Activated CD8-positive, alpha-beta memory T cell treated with anti-CD3 and anti-CD28 coated beads for 1 hour (primary cell): ENCODE measurements around the gene PSMC5.
"Not testable (repeated sequence)": the region's sequence is repeated elsewhere in the genome, so short reads cannot be mapped to it uniquely, and the experiment has no call there.

Experiments used
- DNase-seq, 2 donors: peaks; one replicate each; pipeline ENCODE4 v3.0.0-alpha.2; 2020; ENCODE audit warnings: low read depth in 1 of 2; ENCODE audit errors: extremely low read depth in 1 of 2

PSMC5 gene

GRCh38 chr17:63827002-63827800 lies at the start of gene PSMC5, which contains the start of gene FTSJ3:
Gene PSMC5 (plus strand): TSS chr17:63827431. CDS start chr17:63827491, 60 bp downstream.
Gene FTSJ3 (minus strand): TSS chr17:63827663. CDS start chr17:63826902, 761 bp downstream.
- DNase-seq, result peak; percentile 86 to 91

GRCh38 chr17:63780507-63780906 lies 46.7 kb upstream of the PSMC5 start:
- no peak for DNase-seq

GRCh38 chr17:63780928-63781327 lies 46.3 kb upstream of the PSMC5 start:
- DNase-seq, result no peak

GRCh38 chr17:63783522-63783921 lies 43.7 kb upstream of the PSMC5 start:
- DNase-seq, result no peak

- DNase-seq, result no peak
Observed at GRCh38 chr17:63785556-63785955, 41.7 kb upstream of the PSMC5 start.

GRCh38 chr17:63786117-63786516 lies 41.1 kb upstream of the PSMC5 start:
- DNase-seq, result no peak

- DNase-seq, result no peak
Observed at GRCh38 chr17:63786971-63787711, 40.1 kb upstream of the PSMC5 start.

- no peak for DNase-seq
Observed at GRCh38 chr17:63790057-63790456, 37.2 kb upstream of the PSMC5 start.

- DNase-seq, result no peak
Observed at GRCh38 chr17:63792055-63792729, 35.0 kb upstream of the PSMC5 start.

- DNase-seq, result not testable (repeated sequence)
Observed at GRCh38 chr17:63796375-63796774, 30.9 kb upstream of the PSMC5 start.

- DNase-seq, result no peak
Observed at GRCh38 chr17:63798572-63799106, 28.6 kb upstream of the PSMC5 start.

- no peak for DNase-seq
Observed at GRCh38 chr17:63800783-63801182, 26.4 kb upstream of the PSMC5 start.

GRCh38 chr17:63804328-63804727 lies 22.9 kb upstream of the PSMC5 start:
- no peak for DNase-seq

- no peak for DNase-seq
Observed at GRCh38 chr17:63805591-63805990, 21.6 kb upstream of the PSMC5 start.

- DNase-seq, result no peak
Observed at GRCh38 chr17:63809970-63810369, 17.3 kb upstream of the PSMC5 start.

GRCh38 chr17:63816123-63816522 lies 11.1 kb upstream of the PSMC5 start:
- no peak for DNase-seq

GRCh38 chr17:63816669-63817068 lies 10.6 kb upstream of the PSMC5 start:
- DNase-seq, result no peak

GRCh38 chr17:63817736-63818385 lies 9.4 kb upstream of the PSMC5 start:
- DNase-seq, result no peak

GRCh38 chr17:63819131-63819530 lies 8.1 kb upstream of the PSMC5 start:
- no peak for DNase-seq
